GM19324 (cell line): ENCODE data around the gene CFAP251.

Experiments
- ATAC-seq: cut with Tn5 transposase; IDR thresholded peaks from one replicate; pipeline ENCODE4 v1.9.1; 2021; ENCODE audit warnings: mild to moderate bottlenecking, moderate library complexity; ENCODE audit not compliant: unreplicated experiment, low FRiP score

The CFAP251 gene

GRCh38 chr12:121939992-121940766, 21.8 kb downstream of the CFAP251 start:
- ATAC-seq, result no peak

DNA sequence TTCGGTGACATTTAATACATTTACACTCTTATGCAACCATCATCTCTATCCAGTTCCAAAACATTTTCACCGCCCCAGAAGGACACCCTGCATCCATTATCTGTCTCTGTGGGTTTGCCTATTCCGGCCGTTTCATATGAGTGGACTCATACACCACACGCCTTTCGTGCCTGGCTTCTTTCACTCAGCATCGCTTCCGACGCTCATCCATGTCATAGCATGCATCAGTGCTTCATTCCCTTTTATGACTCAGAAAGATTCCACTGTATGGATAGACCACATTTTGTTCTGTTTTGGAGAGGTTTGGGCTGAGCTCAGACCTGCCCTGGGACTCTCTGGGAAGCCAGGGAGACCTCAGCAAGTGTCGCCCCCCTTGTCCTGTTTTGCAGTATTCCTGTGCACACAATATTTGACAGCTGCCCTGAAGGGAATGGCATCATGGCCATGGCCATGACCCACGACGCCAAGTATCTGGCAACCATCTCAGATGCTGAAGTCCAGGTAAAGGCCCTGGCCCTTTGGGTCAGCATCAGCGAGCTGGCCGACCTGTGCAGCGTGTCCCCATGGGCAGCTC, 23.8 kb downstream of the CFAP251 start:
- no peak for ATAC-seq

DNA sequence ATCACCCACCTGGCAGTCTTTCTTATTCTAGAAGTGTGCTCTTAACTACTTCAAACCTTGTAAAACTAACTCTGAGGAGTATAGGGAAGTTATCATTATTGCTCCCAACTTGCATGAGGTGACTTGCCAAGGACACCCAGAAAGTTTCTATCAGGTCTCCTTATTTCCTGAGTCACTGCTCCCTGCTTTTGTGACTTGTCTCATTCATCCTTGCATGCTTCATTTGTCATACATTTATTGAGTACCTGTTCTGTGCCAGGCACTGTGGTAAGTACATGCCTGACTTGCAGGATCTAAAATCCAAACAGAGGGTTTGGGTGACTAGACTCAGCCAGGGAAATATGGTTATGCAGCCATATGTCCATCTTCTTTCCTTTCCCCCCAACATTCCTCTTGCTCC, 25.5 kb downstream of the CFAP251 start:
- no peak for ATAC-seq

GRCh38 chr12:121946313-121947025, 28.1 kb downstream of the CFAP251 start:
- no peak for ATAC-seq

DNA sequence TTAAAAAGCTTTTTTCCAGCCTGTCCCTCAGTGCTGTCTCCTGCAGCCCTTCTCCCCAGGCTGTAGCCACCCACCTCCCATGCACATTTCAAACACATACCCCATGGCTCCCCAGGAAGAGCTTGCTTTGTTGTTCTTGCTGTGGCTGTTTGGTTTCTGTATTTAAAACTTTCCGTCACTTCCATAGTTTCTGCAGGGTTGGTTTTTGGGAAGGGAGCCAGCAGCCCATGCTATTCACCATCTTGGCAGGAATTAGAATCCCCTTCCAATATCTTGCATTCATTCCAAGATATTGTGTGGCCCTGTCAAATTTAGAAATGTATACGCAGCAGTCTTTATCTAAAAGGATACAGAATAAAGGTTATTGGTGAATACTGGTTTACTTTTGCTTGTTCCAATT, 29.6 kb downstream of the CFAP251 start:
- ATAC-seq, result no peak

GRCh38 chr12:121949648-121950397, 31.4 kb downstream of the CFAP251 start:
- no peak for ATAC-seq

GRCh38 chr12:121953117-121953692, 34.8 kb downstream of the CFAP251 start:
- no peak for ATAC-seq

- no peak for ATAC-seq
Measured at GRCh38 chr12:121953695-121954094, 35.3 kb downstream of the CFAP251 start.

- ATAC-seq, result no peak
Measured at GRCh38 chr12:121955258-121956237, 37.2 kb downstream of the CFAP251 start.

- ATAC-seq, result no peak
Measured at GRCh38 chr12:121957861-121958515, 39.6 kb downstream of the CFAP251 start.

DNA sequence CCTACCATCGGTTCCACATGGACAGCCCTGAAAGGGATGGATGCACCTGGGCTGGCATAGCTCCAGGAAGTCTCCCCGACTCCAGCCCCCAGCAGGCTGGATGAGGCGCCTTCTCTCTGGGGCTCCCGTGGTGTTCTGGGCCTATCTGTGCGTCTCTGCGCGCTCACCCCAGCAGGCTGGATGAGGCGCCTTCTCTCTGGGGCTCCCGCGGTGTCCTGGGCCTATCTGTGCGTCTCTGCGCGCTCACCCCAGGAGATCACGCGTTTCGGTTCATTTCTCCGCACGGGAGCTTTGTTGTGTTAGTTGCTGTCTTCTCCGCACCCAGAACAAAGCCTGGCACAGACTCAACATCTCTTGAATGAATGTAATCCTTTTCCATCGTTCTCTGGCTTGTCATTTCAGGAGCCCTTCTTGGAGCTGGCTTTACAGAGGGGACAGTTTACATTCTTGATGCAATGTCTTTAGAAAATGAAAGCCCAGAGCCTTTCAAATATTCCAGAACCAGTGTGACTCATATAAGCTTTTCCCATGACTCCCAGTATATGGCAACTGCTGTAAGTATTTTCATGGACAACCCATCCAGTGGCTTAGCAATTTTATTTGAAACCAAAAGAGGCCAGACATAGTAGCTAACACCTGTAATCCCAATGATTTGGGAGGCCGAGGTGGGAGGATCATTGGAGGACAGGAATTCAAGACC, 40.3 kb downstream of the CFAP251 start:
- ATAC-seq, result no peak

DNA sequence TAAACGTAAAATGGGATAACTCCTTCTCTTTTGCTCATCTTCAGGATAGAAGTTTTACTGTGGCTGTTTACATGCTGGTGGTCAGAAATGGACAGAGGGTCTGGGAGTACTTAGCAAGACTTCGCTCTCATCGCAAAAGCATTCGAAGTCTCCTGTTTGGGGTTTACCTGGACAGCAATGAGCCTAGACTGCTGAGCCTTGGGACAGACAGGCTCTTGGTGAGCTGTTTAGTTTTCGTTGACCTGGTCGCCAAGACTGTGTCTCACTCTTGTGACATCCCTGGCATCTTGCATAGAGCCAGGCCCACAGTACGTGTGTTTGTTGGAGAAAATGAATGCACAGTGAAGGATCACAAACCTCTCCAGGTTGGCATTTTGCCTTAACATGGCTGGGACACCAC, 42.1 kb downstream of the CFAP251 start:
- ATAC-seq, result no peak

DNA sequence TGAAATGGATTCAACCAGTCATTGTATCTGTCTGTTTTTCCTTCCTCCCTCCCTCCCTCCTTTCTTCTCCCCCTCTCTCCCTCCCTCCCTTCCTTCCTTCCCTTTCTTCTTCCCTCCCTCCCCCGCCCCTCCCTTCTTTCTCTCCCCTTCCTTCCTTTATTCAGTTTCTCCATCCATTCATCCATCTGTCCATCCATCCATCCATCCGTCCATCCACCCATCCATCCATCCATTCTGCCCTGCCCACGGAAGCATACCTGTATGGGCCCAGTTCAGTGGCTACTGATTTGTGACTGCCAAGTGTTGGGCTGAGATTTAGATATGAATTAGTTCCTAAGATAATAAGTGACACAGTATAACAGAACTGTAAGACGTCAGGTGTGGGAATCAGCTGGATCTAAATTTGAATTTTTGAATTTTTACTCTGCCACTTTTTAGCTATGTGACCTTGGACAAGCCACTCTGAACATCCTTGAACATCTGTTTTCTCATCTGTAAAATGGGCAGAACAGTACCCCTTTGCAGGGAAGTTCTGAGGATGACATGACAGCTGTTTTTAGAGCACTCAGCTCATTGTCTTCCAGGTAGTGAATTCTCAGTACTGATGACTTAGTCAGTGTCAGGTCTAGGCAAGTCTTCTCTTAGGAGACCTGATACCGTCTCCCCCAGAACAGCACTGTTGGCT, 42.9 kb downstream of the CFAP251 start:
- ATAC-seq, result no peak

GRCh38 chr12:121963341-121964018, 45.1 kb downstream of the CFAP251 start:
- ATAC-seq, result no peak

GRCh38 chr12:121964813-121965643, 46.6 kb downstream of the CFAP251 start:
- no peak for ATAC-seq

DNA sequence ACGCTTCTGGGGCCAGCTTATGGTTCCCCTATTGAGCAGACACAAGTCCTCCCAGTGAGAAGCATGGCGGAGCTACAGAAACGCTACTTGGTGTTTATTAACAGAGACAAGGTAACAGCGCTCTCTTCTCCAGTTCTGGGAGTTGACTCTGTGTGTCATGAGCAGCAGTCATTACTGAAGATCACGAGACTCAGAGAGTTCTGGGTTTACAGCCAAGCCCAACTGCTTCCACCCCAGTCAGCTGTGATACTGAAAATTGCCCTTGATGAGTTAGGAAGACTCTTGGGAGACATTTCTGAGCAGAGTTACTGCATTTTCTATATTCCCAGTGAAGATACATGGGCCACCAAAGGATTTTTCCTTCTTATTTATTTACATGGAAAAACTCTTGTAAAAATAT, 48.6 kb downstream of the CFAP251 start:
- ATAC-seq, result no peak
